Smooth muscle cell (in vitro differentiated cells): Measurements from ENCODE around the gene SLC46A1. TPM values are rescaled to one million over a fixed set of nuclear protein-coding genes. Genes with fewer than 3 reads are reported as not detected.
A peak's percentile ranks its signal among the peaks of the same experiment; 100 is the strongest.

Experiments
- DNase-seq: peaks from one replicate; lab custom pipeline; 2025; ENCODE audit not compliant: unreplicated experiment; lab: John Stamatoyannopoulos, UW
- H2AFZ ChIP-seq: fragments of 200-600 bp; sonication (generic); 2 replicates; pipeline ENCODE4 v1.6.0; 2016; ENCODE audit warnings: antibody characterized with exemption, low read depth, mild to moderate bottlenecking
- H3F3A ChIP-seq: fragments of 200-600 bp; sonication (generic); 2 replicates; pipeline ENCODE4 v1.6.0; 2017; ENCODE audit warnings: antibody characterized with exemption, low read depth
- H3K27ac ChIP-seq: fragments of 200-600 bp; sonication (generic); 2 replicates; pipeline ENCODE4 v1.5.1; 2016; ENCODE audit warnings: low read depth, mild to moderate bottlenecking
- H3K27me3 ChIP-seq: fragments of 200-600 bp; sonication (generic); 2 replicates; pipeline ENCODE4 v1.6.1; 2016; ENCODE audit warnings: low read depth, mild to moderate bottlenecking
- H3K36me3 ChIP-seq: fragments of 200-600 bp; sonication (generic); 2 replicates; pipeline ENCODE4 v1.5.1; 2016; ENCODE audit warnings: low read depth
- H3K4me1 ChIP-seq: fragments of 200-600 bp; sonication (generic); 2 replicates; pipeline ENCODE4 v1.5.1; 2016; ENCODE audit warnings: low read depth
- H3K4me2 ChIP-seq: fragments of 200-600 bp; sonication (generic); 2 replicates; pipeline ENCODE4 v1.6.0; 2016; ENCODE audit warnings: mild to moderate bottlenecking
- H3K4me3 ChIP-seq: fragments of 200-600 bp; sonication (generic); 2 replicates; pipeline ENCODE4 v1.5.1; 2016; ENCODE audit warnings: mild to moderate bottlenecking
- H3K79me2 ChIP-seq: fragments of 200-600 bp; sonication (generic); 2 replicates; pipeline ENCODE4 v1.6.0; 2016; ENCODE audit warnings: low read depth, mild to moderate bottlenecking
- H3K9ac ChIP-seq: fragments of 200-600 bp; sonication (generic); 2 replicates; pipeline ENCODE4 v1.6.0; 2016; ENCODE audit warnings: low read depth
- H3K9me3 ChIP-seq: fragments of 200-600 bp; sonication (generic); replicated peaks from 2 replicates; pipeline ENCODE4 v1.5.1; 2016; ENCODE audit warnings: low read depth
- H4K20me1 ChIP-seq: fragments of 200-600 bp; sonication (generic); 2 replicates; pipeline ENCODE4 v1.6.0; 2016; ENCODE audit warnings: low read depth
- CTCF ChIP-seq: fragments of 200-600 bp; sonication (generic); IDR thresholded peaks from 2 replicates; pipeline ENCODE4 v1.5.1; 2017; ENCODE audit warnings: borderline replicate concordance, mild to moderate bottlenecking, antibody characterized with exemption; ENCODE audit not compliant: insufficient read depth, poor library complexity, severe bottlenecking
- WGBS: methylation state at CpG from one replicate; pipeline ENCODE4 v1.1.7; 2016; ENCODE audit warnings: low lambda C conversion rate; 5-methylcytosine and 5-hydroxymethylcytosine counted together
- polyA plus RNA-seq: library from polyadenylated mRNA; unstranded; fragments of >200 nt; fragmentation: Nextera tagmentation; extraction: Ambion mirVana; gene quantifications from 2 replicates; pipeline ENCODE4 v1.2.1, GENCODE V29; 2016
- total RNA-seq: library from RNA; depleted of rRNA; stranded (reverse); fragments of >200 nt; gene quantifications from 2 replicates; pipeline ENCODE4 v1.2.3, GENCODE V29; 2014

The SLC46A1 gene
- total and polyA plus RNA-seq, 2 experiments from 2014 or later: 7.0 to 20.9 TPM

GRCh38 chr17:28347261-28347891, 58.6 kb downstream of the SLC46A1 start:
- no peak for TF ChIP-seq CTCF
- H3K4me1 ChIP-seq: no peaks in the 10 kb centered on the region
- H4K20me1 ChIP-seq: peaks cover 40% of the 10 kb centered on the region
- H3F3A ChIP-seq: peaks cover 30% of the 10 kb centered on the region
- no peak overlapping the region for H2AFZ ChIP-seq
- WGBS: 84% methylated on average over 8 of the region's 8 CpGs
- no peaks in the 10 kb centered on the region for H3K9me3 ChIP-seq
- peak overlapping the region; percentile 31 for H3K4me2 ChIP-seq
- no peak overlapping the region for H3K4me3 ChIP-seq
- H3K27ac ChIP-seq: peak overlapping the region; percentile 85
- no peak for DNase-seq
- H3K9ac ChIP-seq: peak overlapping the region; percentile 19
- H3K36me3 ChIP-seq: peaks cover 6% of the 10 kb centered on the region
- no peaks in the 10 kb centered on the region for H3K27me3 ChIP-seq
- no peaks in the 10 kb centered on the region for H3K79me2 ChIP-seq

- no peaks in the 10 kb centered on the region for H3K27me3 ChIP-seq
- no peaks in the 10 kb centered on the region for H3K4me1 ChIP-seq
- H3K9ac ChIP-seq: peak overlapping the region; percentile 12
- H3K36me3 ChIP-seq: peaks cover 4% of the 10 kb centered on the region
- peak; percentile 19 for TF ChIP-seq CTCF
- H4K20me1 ChIP-seq: peaks cover 40% of the 10 kb centered on the region
- H3K4me2 ChIP-seq: peak overlapping the region; percentile 31
- no peak for DNase-seq
- H3K4me3 ChIP-seq: no peak overlapping the region
- peak overlapping the region; percentile 85 for H3K27ac ChIP-seq
- H3K9me3 ChIP-seq: no peaks in the 10 kb centered on the region
- no peaks in the 10 kb centered on the region for H3K79me2 ChIP-seq
- H3F3A ChIP-seq: peaks cover 30% of the 10 kb centered on the region
- WGBS: 81% methylated on average over 7 of the region's 7 CpGs
- no peak overlapping the region for H2AFZ ChIP-seq
Measured at GRCh38 chr17:28346746-28347246, 59.2 kb downstream of the SLC46A1 start.

- no peak for TF ChIP-seq CTCF
- Histone ChIP-seq H3K27ac (peak overlapping the region; percentile 85), H3K4me1 (no peaks in the 10 kb centered on the region), H3K4me3 (no peak overlapping the region), H4K20me1 (peaks cover 44% of the 10 kb centered on the region), H2AFZ (no peak overlapping the region), H3K27me3 (no peaks in the 10 kb centered on the region), H3K9ac (peak overlapping the region; percentile 12), H3K9me3 (no peaks in the 10 kb centered on the region), H3K79me2 (no peaks in the 10 kb centered on the region), H3K4me2 (no peak overlapping the region), H3F3A (peaks cover 30% of the 10 kb centered on the region), H3K36me3 (peaks cover 4% of the 10 kb centered on the region)
- no peak for DNase-seq
- 87% methylated on average over 2 of the region's 2 CpGs for whole genome bisulfite sequencing
Measured at GRCh38 chr17:28346199-28346580, 59.8 kb downstream of the SLC46A1 start.
